ENCODE data around the gene HOXA1. TPM values are rescaled to one million over a fixed set of nuclear protein-coding genes. Genes with fewer than 3 reads are reported as not detected.

HOXA1 gene
- total and polyA plus RNA-seq, 2 of the 8 experiments (the other 6 are each of a cell fraction or from before 2014, with no cell fraction given) = not detected

GRCh38 chr7:27108390-27109127 is 12.8 kb upstream of the HOXA1 start (continued):
- TF ChIP-seq HDAC6 (IDR thresholded peaks at IDR 0.05; ENCODE audit: low read depth, low read length) = no peak
- TF ChIP-seq SIRT6 (IDR thresholded peaks at IDR 0.05; ENCODE audit: low read length) = no peak
